Nasal cavity respiratory epithelium epithelial cell of viscerocranial mucosa (primary cell): Measurements from ENCODE around the gene MAFG. TPM values are rescaled to one million over a fixed set of nuclear protein-coding genes. Genes with fewer than 3 reads are reported as not detected.

Source experiments
- total RNA-seq: library from RNA; depleted of rRNA; stranded (reverse); fragments of >200 nt; gene quantifications from 2 replicates; pipeline ENCODE4 v1.2.3, GENCODE V29; 2014

Gene MAFG
- 34.5 and 39.3 TPM in 2 replicates for total RNA-seq

GRCh38 chr17:81927653-81928543, at the start of gene MAFG:
TSS of gene MAFG (minus strand) at chr17:81927735. CDS start at chr17:81923185, 4,550 bp downstream.

GRCh38 chr17:81961087-81961511, 33.6 kb upstream of the MAFG start, which contains the start of gene NOTUM:
TSS of gene NOTUM (minus strand) at chr17:81961187. CDS start at chr17:81960909, 278 bp downstream.

GRCh38 chr17:81947189-81947588, 19.7 kb upstream of the MAFG start, which contains the start of gene MYADML2:
TSS of gene MYADML2 (minus strand) at chr17:81947233. CDS start at chr17:81941741, 5,492 bp downstream.

GRCh38 chr17:81917565-81918332, 9.8 kb downstream of the MAFG start, which contains the start of gene SIRT7:
TSS of gene SIRT7 (minus strand) at chr17:81918176. CDS start at chr17:81918131, 45 bp downstream.

GRCh38 chr17:81911277-81911961, 16.1 kb downstream of the MAFG start, which contains the start of gene PCYT2:
TSS of gene PCYT2 (minus strand) at chr17:81911399. CDS start at chr17:81911355, 44 bp downstream.

GRCh38 chr17:81902023-81902652, 25.4 kb downstream of the MAFG start, which contains the start of gene NPB:
TSS of gene NPB (plus strand) at chr17:81902238. CDS start at chr17:81902278, 40 bp downstream.

GRCh38 chr17:81870981-81871386, 56.6 kb downstream of the MAFG start, which contains the start of gene ARHGDIA:
TSS of gene ARHGDIA (minus strand) at chr17:81871337. CDS start at chr17:81869930, 1,407 bp downstream.

Other genes starting within 250 kb of the MAFG start
- 12.7 and 23.2 TPM in 2 replicates for gene ARL16, start 243.9 kb downstream of the MAFG start, total RNA-seq
- 72.5 and 120 TPM in 2 replicates for gene HGS, start 243.7 kb downstream of the MAFG start, total RNA-seq
- 14.0 and 15.7 TPM in 2 replicates for gene MRPL12, start 224.4 kb downstream of the MAFG start, total RNA-seq
- 14.4 and 24.3 TPM in 2 replicates for gene SLC25A10, start 215.5 kb downstream of the MAFG start, total RNA-seq
- 0.07 TPM in 1 of 2 replicates, not detected in the other for gene GCGR, start 123.6 kb downstream of the MAFG start, total RNA-seq
- 23.6 and 23.8 TPM in 2 replicates for gene MCRIP1, start 94.4 kb downstream of the MAFG start, total RNA-seq
- gene PPP1R27, start 92.7 kb downstream of the MAFG start, total RNA-seq = not detected in 2 replicates
- 966 and 1,211 TPM in 2 replicates for gene P4HB, start 67.2 kb downstream of the MAFG start, total RNA-seq
- gene ARHGDIA, start 56.4 kb downstream of the MAFG start, total RNA-seq = 67.0 and 138 TPM in 2 replicates
- gene ALYREF, start 36.1 kb downstream of the MAFG start, total RNA-seq = 74.2 and 108 TPM in 2 replicates
- gene ANAPC11, start 36.0 kb downstream of the MAFG start, total RNA-seq = 90.8 and 154 TPM in 2 replicates
- gene NPB, start 25.5 kb downstream of the MAFG start, total RNA-seq = under 0.01 and 0.21 TPM in 2 replicates
- 26.7 and 27.9 TPM in 2 replicates for gene PCYT2, start 16.3 kb downstream of the MAFG start, total RNA-seq
- 34.8 and 44.8 TPM in 2 replicates for gene SIRT7, start 9.6 kb downstream of the MAFG start, total RNA-seq
- 128 and 141 TPM in 2 replicates for gene PYCR1, start 9.6 kb upstream of the MAFG start, total RNA-seq
- gene MYADML2, start 19.5 kb upstream of the MAFG start, total RNA-seq = not detected in 2 replicates
- gene NOTUM, start 33.5 kb upstream of the MAFG start, total RNA-seq = 0.07 TPM in 1 of 2 replicates, not detected in the other
- gene ASPSCR1, start 49.9 kb upstream of the MAFG start, total RNA-seq = 18.7 and 21.5 TPM in 2 replicates
- gene CENPX, start 95.1 kb upstream of the MAFG start, total RNA-seq = 11.7 and 17.8 TPM in 2 replicates
- 2.7 and 7.8 TPM in 2 replicates for gene LRRC45, start 95.6 kb upstream of the MAFG start, total RNA-seq
- 16.7 and 22.6 TPM in 2 replicates for gene RAC3, start 103.9 kb upstream of the MAFG start, total RNA-seq
- gene DCXR, start 110.0 kb upstream of the MAFG start, total RNA-seq = 40.5 and 110 TPM in 2 replicates
- 42.7 and 45.4 TPM in 2 replicates for gene RFNG, start 124.1 kb upstream of the MAFG start, total RNA-seq
- 75.2 and 84.1 TPM in 2 replicates for gene GPS1, start 124.2 kb upstream of the MAFG start, total RNA-seq
- gene DUS1L, start 138.1 kb upstream of the MAFG start, total RNA-seq = 104 and 133 TPM in 2 replicates
- gene FASN, start 170.5 kb upstream of the MAFG start, total RNA-seq = 60.1 and 202 TPM in 2 replicates